GM10266 (cell line): Measurements from ENCODE around the gene RFPL4A.
A peak's percentile ranks its signal among the peaks of the same experiment; 100 is the strongest.
"Not testable (repeated sequence)": the region's sequence is repeated elsewhere in the genome, so short reads cannot be mapped to it uniquely, and the experiment has no call there.

Source experiments
- DNase-seq: peaks from one replicate; pipeline ENCODE4 v3.0.0; 2012; ENCODE audit errors: extremely low spot score
- TF ChIP-seq, protein P1 (sequence below): IDR thresholded peaks from 2 replicates; pipeline ENCODE4 v1.5.1; 2012; ENCODE audit warnings: mild to moderate bottlenecking, low read depth; ENCODE audit not compliant: control insufficient read depth, insufficient read depth; ENCODE audit errors: missing control alignments

The RFPL4A gene

GRCh38 chr19:55758797-55759196 is at the start of gene RFPL4A:
Gene RFPL4A, plus strand, starts transcription at chr19:55759097. Its CDS starts 2,704 bp downstream, at chr19:55761801.
- not testable (repeated sequence) for DNase-seq

- DNase-seq: no peak
- TF ChIP-seq, protein P1, sequence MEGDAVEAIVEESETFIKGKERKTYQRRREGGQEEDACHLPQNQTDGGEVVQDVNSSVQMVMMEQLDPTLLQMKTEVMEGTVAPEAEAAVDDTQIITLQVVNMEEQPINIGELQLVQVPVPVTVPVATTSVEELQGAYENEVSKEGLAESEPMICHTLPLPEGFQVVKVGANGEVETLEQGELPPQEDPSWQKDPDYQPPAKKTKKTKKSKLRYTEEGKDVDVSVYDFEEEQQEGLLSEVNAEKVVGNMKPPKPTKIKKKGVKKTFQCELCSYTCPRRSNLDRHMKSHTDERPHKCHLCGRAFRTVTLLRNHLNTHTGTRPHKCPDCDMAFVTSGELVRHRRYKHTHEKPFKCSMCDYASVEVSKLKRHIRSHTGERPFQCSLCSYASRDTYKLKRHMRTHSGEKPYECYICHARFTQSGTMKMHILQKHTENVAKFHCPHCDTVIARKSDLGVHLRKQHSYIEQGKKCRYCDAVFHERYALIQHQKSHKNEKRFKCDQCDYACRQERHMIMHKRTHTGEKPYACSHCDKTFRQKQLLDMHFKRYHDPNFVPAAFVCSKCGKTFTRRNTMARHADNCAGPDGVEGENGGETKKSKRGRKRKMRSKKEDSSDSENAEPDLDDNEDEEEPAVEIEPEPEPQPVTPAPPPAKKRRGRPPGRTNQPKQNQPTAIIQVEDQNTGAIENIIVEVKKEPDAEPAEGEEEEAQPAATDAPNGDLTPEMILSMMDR: no peak
Measured at GRCh38 chr19:55711719-55712118, 47.2 kb upstream of the RFPL4A start.

DNA sequence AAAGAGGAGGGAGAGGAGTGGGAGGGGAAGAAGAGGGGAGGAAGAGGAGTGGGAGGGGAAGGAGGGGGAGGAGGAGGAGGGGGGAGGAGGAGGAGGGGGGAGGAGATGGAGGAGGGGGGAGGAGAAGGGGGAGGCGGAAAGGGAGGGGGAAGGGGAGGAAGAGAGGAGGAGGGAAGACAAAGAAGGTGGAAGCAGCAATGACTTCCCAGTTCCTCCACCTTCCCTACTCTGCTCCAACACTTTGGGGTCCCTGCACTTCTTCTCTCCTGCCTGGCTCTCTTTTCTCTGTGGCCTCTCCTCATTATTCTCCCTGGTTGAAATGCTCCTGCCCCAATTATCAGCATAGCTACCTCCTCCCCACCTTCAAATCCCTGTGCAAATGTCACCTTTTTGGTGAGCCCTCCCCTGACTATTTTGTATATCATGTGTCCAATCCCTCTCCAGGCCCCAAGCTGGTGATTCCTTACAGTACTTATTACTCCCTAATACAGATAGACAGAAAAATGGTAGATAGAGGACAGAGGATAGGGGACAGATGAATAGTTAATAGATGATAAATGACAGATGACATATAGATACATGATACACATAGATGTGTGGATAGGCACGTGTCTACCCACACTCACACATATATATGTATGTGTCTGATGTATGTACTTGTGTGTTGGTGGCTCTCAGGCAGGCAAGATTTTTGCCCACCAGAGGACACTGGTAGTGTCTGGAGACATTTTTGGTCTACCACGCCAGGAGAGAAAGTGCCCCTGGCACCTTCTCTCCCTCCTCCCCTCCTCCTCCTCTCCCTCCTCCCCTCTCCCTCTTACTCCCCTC is 45.9 kb upstream of the RFPL4A start:
- peak; percentile 38 for DNase-seq
- TF ChIP-seq, protein P1: no peak

- TF ChIP-seq, protein P1: no peak
- DNase-seq: no peak
Measured at GRCh38 chr19:55716531-55716930, 42.4 kb upstream of the RFPL4A start.

GRCh38 chr19:55717251-55717650 is 41.6 kb upstream of the RFPL4A start:
- TF ChIP-seq, protein P1: no peak
- DNase-seq: no peak

DNA sequence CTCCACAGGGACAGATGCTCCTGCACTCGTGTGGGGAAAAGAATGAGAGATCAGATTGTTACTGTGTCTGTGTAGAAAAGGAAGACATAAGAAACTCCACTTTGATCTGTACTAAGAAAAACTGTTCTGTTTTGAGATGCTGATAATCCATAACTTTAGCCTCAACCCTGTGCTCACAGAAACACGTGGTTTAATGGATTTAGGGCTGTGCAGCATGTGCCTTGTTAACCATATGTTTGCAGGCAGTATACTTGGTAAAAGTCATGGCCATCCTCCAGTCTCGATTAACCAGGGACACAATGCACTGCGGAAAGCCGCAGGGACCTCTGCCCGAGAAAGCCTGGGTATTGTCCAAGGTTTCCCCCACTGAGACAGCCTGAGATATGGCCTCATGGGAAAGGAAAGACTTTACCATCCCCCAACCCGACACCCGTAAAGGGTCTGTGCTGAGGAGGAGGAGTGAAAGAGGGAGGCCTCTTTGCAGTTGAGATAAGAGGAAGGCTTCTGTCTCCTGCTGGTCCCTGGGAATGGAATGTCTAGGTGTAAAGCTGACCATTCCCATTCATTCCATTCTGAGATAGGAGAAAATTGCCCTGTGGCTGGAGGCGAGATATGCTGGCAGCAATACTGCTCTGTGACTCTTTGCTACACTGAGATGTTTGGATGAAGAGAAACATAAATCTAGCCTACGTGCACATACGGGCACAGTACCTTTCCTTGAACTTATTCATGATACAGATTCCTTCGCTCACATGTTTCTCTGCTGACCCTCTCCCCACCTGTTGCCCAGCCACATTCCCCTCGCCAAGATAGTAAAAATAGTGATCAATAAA is 40.8 kb upstream of the RFPL4A start:
- not testable (repeated sequence) for DNase-seq

DNA sequence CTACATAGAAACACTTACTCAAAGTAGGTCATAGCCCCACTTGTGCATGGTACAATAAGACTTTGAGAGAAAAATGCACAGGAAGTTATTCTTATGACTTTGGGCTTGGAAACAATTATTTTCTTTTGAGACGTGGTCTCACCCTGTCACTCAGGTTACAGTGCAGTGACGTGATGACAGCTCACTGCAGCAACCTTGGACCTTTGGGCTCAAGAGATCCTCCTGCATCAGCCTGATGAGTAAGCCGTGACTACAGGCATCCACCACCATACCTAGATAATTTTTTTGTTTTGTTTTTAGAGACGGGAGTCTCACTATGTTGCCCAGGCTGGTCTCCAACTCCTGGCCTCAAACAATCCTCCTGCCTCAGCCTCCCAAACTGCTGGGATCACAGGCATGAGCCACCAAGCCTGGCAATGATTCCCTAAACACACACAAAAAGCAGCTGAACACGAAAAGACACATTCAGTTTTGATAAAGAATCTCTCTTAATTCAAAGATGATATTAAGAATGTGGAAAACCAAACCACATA is 38.6 kb upstream of the RFPL4A start:
- TF ChIP-seq, protein P1: no peak
- DNase-seq: no peak

GRCh38 chr19:55720801-55721200 is 38.1 kb upstream of the RFPL4A start:
- DNase-seq: no peak
- TF ChIP-seq, protein P1: no peak
